Kasumi-1 (cell line): ENCODE data around the gene RDH11.

Experiments
- DNase-seq, 2 experiments: peaks; one replicate each; lab custom pipeline; 2025; lab: John Stamatoyannopoulos, UW

The RDH11 gene

DNA sequence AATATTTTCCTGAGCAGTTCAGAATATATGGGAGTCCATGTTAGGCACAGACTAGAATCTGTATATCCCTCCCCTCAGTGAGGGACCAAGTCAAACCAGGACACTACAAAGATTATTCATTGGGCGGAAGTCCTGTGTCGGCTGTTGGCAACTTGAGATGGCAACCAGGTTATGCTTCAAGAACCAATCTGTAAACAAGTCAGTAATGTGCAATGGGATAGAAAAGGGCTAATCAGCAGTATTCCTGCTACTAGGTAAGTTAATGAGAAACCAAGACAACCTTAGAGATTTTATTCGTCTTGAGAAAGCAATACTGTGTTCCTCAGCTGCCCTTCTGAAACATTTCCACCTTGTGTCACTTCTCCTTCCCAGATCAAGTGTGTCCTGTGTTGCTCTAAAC lies 49.4 kb downstream of the RDH11 start:
- DNase-seq = no peak

DNA sequence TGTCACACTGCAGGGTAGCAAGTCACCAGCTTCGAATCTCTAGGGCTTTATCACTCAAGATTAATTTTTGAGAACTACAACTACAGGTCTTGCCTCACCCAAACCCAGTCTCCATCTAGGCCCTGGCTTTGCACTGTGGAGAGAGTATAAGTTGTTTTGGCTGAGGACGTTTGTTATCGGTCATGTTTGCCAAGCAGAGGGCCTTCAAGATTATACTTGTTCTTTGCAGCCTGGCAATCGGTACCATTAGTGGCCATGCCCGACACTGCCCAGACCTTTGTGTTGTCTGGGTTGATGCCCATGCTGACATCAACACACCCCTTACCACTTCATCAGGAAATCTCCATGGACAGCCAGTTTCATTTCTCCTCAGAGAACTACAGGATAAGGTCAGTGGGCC lies 50.1 kb downstream of the RDH11 start:
- no peak for DNase-seq

DNA sequence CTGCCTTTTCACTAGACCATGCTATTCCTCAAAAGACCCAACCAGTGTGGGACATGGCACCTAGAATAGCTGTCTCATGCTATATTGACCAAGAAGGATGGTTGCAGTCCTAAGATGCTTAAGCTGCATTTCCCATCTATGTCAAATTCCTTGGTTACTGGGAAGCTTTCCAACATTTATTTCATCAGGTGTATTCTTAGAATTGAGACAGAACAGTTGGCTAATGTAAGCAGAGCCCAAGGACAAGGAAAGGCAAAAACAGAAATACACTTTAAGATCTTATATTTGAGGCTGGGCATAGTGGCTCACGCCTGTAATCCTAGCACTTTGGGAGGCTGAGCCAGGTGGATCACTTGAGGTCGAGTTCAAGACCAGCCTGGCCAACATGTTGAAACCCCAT lies 51.1 kb downstream of the RDH11 start:
- no peak for DNase-seq

DNA sequence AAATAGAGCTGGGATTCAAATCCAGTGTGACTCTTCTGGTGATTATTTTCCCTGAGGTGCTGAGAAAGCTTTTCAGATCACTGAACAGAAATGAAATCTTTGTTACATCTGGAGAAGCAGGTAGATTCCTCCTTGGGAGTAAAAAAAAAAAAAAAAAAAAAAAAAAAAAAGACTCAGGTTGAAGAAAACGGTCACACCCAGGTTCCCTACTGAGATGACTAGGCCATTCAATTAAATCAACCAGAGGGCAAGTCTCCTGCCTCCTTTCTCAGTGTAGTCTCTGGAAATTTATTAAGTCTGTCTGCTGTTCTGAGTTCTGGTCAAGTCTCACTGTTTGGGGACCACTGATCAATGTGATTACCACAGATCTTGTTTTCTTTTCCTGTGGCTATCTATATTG lies 51.9 kb downstream of the RDH11 start:
- DNase-seq = no peak

DNA sequence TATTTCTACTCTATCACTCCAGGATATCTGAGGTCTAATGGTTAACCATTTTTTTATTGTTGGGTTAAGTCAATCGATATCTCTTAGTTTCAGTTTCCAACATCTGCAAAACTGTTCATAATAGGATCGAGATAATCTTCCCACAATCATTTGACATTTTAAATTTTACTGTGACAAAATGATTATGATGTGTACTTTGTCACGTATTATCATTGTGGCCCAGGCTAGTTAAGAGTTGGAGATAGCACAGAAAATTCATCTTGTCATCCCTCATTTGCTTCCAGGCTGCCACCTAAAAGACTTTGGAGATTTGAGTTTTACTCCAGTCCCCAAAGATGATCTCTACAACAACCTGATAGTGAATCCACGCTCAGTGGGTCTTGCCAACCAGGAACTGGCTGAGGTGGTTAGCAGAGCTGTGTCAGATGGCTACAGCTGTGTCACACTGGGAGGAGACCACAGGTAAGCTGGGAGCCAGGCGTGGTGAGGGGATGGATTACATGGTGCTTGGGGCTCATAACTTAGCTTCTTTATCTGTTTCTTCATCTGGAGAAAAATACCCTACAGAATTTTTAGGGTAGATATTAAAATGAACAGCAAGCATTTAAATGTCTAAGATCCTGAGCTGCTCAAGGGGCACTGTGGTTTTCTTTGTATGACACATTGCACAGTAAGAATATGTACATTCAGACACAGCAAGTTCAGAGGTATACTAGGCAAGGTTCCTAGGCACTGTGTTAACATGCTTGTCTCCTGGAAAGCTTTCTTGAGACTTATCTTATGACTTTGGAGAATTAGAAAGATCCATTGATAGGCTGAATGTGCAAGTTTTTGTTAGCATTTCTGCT lies 53.4 kb downstream of the RDH11 start:
- no peak for DNase-seq

DNA sequence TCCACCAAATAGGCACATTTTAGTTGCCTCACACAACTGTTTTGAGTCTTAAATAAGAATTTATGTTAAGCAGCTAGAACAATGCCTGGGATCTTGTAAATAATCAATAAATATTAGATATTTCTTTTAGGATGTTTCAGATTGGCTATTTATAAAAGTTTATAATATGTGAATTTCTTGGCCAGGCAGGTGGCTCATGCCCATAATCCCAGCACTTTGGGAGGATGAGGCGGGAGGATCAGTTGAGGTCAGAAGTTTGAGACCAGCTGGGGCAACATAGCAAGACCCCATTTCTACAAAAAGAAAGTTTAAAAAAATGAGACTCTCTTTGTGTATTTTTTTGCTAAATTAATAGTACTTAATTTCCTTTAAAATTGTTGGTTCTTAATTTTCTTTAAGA lies 54.1 kb downstream of the RDH11 start:
- DNase-seq = no peak

DNA sequence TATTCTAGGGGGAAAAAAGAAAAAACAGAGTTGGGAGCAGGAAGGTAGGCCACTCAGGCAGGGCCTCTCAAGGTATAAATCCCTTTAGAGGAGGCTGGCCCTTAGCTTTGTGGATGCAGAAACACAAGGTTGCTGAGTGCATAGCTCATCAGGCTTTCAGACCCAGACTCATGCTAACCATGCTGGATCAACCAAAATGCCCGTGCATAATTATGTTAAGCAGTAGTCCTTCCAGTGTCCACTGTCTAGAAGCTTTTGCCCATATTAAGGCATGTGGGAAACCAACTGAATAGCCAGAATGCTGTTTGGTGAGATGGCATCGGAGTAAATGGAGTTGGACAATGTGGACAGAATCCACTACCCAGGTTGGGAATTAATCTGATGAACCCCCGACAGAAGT lies 56.9 kb downstream of the RDH11 start:
- no peak for DNase-seq

DNA sequence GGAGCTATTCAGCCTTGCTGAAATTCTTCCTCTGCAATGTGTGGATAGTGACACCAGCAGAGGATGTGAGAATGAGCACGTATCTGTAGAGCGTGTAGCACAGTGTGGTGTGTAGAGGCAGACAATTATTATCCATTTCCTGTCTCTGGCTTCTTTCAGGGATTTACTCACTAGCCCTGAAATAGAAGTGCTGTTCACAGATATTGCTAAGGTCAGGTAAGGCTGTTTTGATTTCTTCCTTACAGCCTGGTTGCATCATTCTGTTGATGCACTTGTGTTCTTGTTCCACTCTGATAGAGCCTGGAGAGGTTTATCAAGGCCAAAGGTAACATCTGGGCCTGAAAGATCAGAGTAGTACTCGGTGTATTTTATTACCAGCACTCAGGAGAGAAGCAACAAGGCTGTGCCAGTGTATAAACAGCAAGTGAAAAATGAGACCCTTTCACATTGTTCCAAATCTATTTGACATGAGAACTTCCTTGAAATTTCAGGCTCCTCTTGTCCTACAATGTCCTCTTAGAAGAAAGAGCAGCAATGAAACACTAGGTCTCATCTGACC lies 59.1 kb downstream of the RDH11 start:
- no peak for DNase-seq

DNA sequence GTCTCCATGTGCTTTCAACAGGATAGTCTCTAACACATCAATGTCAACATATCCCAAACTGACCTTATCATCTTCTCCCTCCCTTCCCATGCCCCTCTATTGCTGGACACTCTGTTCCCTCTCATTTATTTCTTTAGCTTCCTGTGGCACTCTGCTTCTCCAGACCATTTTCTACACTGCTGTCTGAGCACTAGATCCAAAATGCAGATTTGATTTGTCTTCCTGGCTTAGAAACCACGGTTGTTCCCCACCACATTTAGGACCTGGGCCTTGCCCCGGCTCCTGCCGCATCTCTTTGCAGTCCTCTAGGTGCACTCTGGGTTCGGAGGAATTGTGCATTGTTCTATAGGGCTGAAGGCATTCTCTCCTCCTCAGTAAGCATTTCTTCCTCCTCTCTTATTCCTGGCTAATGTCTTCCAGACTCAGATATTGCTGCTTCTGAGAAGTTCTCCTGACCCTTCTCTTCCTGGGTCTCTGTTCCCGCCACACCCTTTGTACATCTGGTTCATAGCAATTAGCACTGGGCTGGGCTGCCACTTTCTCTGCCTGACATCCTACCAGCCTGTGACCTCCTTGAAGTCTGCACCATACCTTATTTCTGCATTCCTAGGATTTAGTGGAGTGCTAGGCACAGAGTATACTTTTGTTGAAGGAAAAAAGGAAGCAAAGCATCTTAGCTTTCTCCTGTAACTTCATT lies 62.0 kb downstream of the RDH11 start:
- no peak for DNase-seq

DNA sequence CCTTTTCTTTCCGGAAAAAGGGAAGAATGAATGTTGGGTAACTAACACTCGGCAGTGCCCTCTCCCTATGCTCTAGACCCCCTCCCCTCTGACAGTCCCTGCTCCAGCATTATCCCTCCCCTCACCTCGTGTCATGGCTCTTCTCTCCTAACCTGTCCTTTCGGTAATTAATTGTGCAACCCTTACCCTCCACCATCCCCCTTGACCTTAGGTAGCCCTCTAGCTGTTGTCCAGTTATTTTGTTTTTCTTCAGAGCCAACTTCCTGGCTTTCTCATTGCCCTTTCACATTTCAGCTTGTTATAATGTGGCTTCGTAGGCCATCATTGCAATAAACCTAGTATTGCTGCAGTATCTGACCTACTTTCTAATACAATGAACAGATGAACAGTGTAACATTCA lies 64.6 kb downstream of the RDH11 start:
- DNase-seq = no peak

DNA sequence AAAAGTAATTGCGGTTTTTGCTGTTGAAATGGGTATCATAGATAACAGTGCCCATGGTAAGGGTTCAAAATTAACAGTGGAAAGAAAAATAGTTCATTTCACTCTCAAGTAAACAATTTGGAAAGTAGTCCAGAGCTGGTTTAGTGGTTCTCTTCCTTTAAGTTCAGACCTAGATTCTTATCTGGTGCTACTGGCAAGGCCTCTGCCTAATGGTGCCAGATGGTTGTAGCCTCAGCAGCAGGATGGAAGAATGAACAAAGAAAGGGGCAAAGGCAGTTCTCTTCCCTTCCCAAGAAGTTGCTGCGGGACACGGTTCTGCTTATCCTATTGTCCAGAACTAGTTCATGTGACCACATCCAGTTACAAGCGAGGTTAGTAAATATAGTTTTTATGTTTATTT lies 65.4 kb downstream of the RDH11 start:
- DNase-seq = no peak

DNA sequence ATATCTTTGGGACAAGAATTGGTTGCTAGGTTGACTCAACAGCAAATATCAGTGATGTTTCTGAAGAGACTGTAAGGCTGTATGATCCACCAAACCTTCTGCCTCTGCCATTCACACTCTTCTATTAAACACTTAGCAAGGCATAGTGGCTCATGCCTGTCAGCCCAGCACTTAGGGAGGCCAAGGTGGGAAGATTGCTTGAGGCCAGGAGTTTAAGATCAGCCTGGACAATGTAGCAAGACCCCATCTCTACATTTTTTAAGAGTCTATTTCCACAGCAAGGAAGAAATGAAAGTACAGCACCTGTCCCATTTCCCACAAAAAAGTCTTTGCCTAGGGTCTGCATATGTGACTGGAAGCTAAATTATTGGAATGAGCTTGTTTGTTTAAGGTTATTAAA lies 68.0 kb downstream of the RDH11 start:
- DNase-seq = no peak
